SU-DHL-6 (cell line): ENCODE results near the gene SPATA9.
"Not testable (repeated sequence)": the region's sequence is repeated elsewhere in the genome, so short reads cannot be mapped to it uniquely, and the experiment has no call there.

Source experiments
- H2AFZ ChIP-seq: fragments of 200-600 bp; sonication (generic); 2 replicates; pipeline ENCODE4 v1.6.1; 2014; ENCODE audit warnings: low read depth, mild to moderate bottlenecking, moderate library complexity, mixed read lengths, antibody characterized with exemption, low read length; ENCODE audit not compliant: severe bottlenecking
- H3F3A ChIP-seq: fragments of 200-600 bp; shearing (Covaris generic); 2 replicates; pipeline ENCODE4 v1.6.0; 2016; ENCODE audit warnings: antibody characterized with exemption, mild to moderate bottlenecking; ENCODE audit not compliant: insufficient read depth
- H3K27ac ChIP-seq: fragments of 200-600 bp; sonication (generic); 2 replicates; pipeline ENCODE4 v1.5.1; 2016; ENCODE audit warnings: low read depth, mild to moderate bottlenecking, low read length, moderate library complexity, mixed read lengths
- H3K27me3 ChIP-seq: fragments of 200-600 bp; sonication (generic), shearing (Covaris generic); 2 replicates; pipeline ENCODE4 v1.6.0; 2014; ENCODE audit warnings: mild to moderate bottlenecking, low read length
- H3K36me3 ChIP-seq: fragments of 200-600 bp; sonication (generic); 2 replicates; pipeline ENCODE4 v1.6.1; 2014; ENCODE audit warnings: mild to moderate bottlenecking, low read length, mixed read lengths
- H3K4me2 ChIP-seq: fragments of 300-600, 200-600 bp; shearing (Covaris generic), sonication (generic); 2 replicates; pipeline ENCODE4 v1.6.0; 2014; ENCODE audit warnings: low read length, low read depth, mild to moderate bottlenecking; ENCODE audit not compliant: poor library complexity, severe bottlenecking
- H3K4me3 ChIP-seq: fragments of 200-600 bp; sonication (generic); 2 replicates; pipeline ENCODE4 v1.5.1; 2014; ENCODE audit warnings: antibody characterized with exemption, low read length, mild to moderate bottlenecking, mixed read lengths; ENCODE audit not compliant: insufficient read depth, poor library complexity, severe bottlenecking
- H3K79me2 ChIP-seq: fragments of 200-600 bp; sonication (generic); 2 replicates; pipeline ENCODE4 v1.6.1; 2014; ENCODE audit warnings: mild to moderate bottlenecking, low read length, moderate library complexity; ENCODE audit not compliant: insufficient read depth
- H3K9ac ChIP-seq: fragments of 200-600 bp; sonication (generic); 2 replicates; pipeline ENCODE4 v1.7.0; 2014; ENCODE audit warnings: mild to moderate bottlenecking, low read length
- H3K9me2 ChIP-seq: fragments of 200-600 bp; sonication (generic); replicated peaks from 2 replicates; pipeline ENCODE4 v1.6.1; 2014; ENCODE audit warnings: low read length; ENCODE audit not compliant: insufficient read depth
- H3K9me3 ChIP-seq: fragments of 200-600 bp; sonication (generic); 2 replicates; pipeline ENCODE4 v1.6.1; 2014; ENCODE audit warnings: low read length, mixed read lengths; ENCODE audit not compliant: insufficient read depth
- H4K20me1 ChIP-seq: fragments of 200-600 bp; sonication (generic); 2 replicates; pipeline ENCODE4 v1.6.1; 2014; ENCODE audit warnings: low read depth, mild to moderate bottlenecking, antibody characterized with exemption, low read length, moderate library complexity, mixed read lengths
- EZH2phosphoT487 ChIP-seq: fragments of 200-600 bp; sonication (generic), shearing (Covaris generic); conservative IDR thresholded peaks from 2 replicates; pipeline ENCODE4 v1.6.1; 2018; ENCODE audit warnings: mild to moderate bottlenecking, antibody characterized with exemption, low read length, moderate library complexity, mixed read lengths
- TF ChIP-seq, protein P1 (sequence below): fragments of 200-600 bp; sonication (generic); IDR thresholded peaks from one replicate; pipeline ENCODE4 v1.5.1; 2017; ENCODE audit warnings: antibody characterized with exemption, mild to moderate bottlenecking, low read length, moderate library complexity; ENCODE audit not compliant: insufficient read depth, poor library complexity, severe bottlenecking

Gene SPATA9

DNA sequence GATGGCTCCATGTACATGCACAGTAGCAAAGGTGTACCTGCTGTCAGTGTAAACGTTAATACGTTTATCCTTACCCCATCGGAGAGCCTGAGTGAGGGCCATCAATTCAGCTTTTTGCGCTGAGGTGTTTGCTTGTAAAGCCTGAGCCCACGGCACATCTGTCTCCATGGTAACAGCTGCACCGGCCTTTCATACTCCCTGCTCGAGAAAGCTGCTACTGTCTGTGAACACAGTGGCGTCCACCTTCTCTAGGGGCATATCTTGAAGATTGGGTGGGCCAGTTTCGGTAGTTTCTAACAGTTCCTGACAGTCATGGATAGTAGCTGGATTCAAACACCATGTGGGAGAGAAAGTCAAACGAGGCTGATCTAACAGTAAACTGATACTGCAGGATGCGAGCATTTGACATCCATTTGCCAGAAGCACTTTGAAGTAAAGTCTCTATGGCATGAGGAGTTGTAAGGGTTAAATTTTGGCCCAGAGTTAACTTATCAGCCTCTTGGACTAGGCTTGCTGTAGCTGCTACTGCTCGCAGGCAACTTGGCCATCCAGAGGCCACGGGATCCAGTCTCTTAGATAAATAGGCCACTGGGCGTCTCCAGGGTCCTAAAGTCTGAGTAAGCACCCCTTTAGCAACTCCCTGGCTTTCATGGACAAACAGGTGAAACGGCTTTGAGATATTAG, 27.3 kb upstream of the SPATA9 start:
- no peaks in the 10 kb centered on the region for H3F3A ChIP-seq
- no peak overlapping the region for H3K9ac ChIP-seq
- H3K27me3 ChIP-seq, result no peaks in the 10 kb centered on the region
- H3K9me3 ChIP-seq, result no peaks in the 10 kb centered on the region
- H3K79me2 ChIP-seq, result no peaks in the 10 kb centered on the region
- no peaks in the 10 kb centered on the region for H4K20me1 ChIP-seq
- H3K36me3 ChIP-seq, result no peaks in the 10 kb centered on the region
- H3K27ac ChIP-seq, result no peak overlapping the region
- no peak overlapping the region for H3K4me2 ChIP-seq
- no peak overlapping the region for H2AFZ ChIP-seq
- no peak overlapping the region for H3K4me3 ChIP-seq
- no peaks in the 10 kb centered on the region for H3K9me2 ChIP-seq
- no peak for TF ChIP-seq EZH2phosphoT487
- TF ChIP-seq, protein P1, sequence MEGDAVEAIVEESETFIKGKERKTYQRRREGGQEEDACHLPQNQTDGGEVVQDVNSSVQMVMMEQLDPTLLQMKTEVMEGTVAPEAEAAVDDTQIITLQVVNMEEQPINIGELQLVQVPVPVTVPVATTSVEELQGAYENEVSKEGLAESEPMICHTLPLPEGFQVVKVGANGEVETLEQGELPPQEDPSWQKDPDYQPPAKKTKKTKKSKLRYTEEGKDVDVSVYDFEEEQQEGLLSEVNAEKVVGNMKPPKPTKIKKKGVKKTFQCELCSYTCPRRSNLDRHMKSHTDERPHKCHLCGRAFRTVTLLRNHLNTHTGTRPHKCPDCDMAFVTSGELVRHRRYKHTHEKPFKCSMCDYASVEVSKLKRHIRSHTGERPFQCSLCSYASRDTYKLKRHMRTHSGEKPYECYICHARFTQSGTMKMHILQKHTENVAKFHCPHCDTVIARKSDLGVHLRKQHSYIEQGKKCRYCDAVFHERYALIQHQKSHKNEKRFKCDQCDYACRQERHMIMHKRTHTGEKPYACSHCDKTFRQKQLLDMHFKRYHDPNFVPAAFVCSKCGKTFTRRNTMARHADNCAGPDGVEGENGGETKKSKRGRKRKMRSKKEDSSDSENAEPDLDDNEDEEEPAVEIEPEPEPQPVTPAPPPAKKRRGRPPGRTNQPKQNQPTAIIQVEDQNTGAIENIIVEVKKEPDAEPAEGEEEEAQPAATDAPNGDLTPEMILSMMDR, result no peak

DNA sequence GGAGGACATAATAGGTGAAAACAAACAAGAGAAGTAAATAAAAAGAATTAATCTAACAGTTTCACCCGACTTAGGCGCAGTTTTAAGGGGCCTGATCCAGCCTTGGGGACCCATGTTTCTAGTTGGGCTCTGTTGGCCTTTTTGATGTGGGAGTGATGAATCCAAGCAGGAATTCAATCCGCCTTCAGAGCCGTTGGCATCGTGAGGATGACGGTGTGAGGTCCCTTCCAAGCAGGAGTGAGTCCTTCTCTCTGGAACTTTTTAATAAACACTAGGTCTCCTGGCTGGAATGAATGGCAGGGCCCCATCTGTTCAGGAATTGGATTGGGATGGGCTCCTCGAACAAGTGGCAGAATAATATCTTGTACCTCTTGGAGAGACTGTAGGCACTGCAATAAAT, 26.1 kb upstream of the SPATA9 start:
- Histone ChIP-seq H3F3A (no peaks in the 10 kb centered on the region), H3K4me3 (no peak overlapping the region), H3K9ac (no peak overlapping the region), H3K36me3 (no peaks in the 10 kb centered on the region), H3K4me2 (no peak overlapping the region), H4K20me1 (no peaks in the 10 kb centered on the region), H3K9me2 (no peaks in the 10 kb centered on the region), H2AFZ (no peak overlapping the region), H3K27ac (no peak overlapping the region), H3K9me3 (no peaks in the 10 kb centered on the region), H3K79me2 (no peaks in the 10 kb centered on the region), H3K27me3 (no peaks in the 10 kb centered on the region)
- TF ChIP-seq, protein P1, result no peak
- TF ChIP-seq EZH2phosphoT487, result no peak

DNA sequence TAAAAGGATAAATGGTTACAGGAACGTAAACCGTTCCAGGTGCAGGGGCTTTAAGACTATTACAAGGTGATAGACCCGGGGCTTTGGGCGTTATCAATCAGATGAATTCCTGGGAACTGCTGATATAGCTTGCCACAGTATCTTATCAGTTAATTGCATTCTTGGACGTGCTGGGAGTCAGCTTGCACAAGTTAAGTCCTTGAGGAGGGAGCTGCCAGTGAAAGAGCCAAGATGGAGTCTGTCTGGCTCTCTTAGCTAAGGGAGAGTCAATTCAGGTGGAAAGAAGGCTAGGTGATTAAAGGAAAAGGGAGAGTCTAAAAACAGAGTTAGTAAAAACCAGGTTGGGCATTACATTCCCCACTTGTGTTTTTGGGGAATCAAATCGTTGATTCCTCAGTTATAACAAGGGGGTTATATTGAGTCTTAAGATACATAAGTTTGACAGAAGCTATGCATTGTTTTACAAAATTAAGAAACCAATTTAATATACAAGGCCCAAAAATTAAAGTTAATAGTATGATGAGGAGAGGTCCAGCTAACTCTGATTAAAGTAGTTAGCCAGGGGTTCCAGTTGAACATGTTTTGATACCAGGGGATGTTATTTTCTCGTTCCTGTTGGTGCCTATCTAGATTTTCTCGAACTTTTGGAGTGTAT, 24.9 kb upstream of the SPATA9 start:
- H3K9ac ChIP-seq, H3K9me3 ChIP-seq, H3K27ac ChIP-seq, H3K27me3 ChIP-seq, H3K4me2 ChIP-seq, H2AFZ ChIP-seq, H3K36me3 ChIP-seq, H3F3A ChIP-seq, H3K79me2 ChIP-seq, H3K9me2 ChIP-seq, H4K20me1 ChIP-seq, H3K4me3 ChIP-seq: not testable (repeated sequence)

DNA sequence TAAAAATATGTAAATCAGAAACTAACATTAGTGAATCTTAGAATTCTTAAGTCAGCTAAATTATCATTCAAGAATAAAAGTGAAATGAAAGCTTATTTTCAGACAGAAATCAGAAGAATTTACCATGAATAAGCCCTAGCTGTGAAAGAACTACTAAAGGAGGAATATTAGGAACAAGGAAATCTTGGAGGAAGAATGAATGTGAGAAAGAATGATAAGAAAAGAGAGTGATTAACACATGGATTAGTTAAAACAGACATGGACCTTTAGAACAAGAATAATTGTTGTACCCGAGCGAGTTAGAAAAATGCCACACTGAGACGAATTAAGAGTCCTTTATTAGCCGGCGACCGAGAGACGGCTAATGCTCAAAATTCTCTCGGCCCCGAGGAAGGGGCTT, 24.3 kb upstream of the SPATA9 start:
- Histone ChIP-seq H3F3A (no peaks in the 10 kb centered on the region), H3K27ac (no peak overlapping the region), H3K4me3 (no peak overlapping the region), H3K79me2 (no peaks in the 10 kb centered on the region), H2AFZ (no peak overlapping the region), H3K9me3 (no peaks in the 10 kb centered on the region), H3K36me3 (no peaks in the 10 kb centered on the region), H4K20me1 (no peaks in the 10 kb centered on the region), H3K4me2 (no peak overlapping the region), H3K9me2 (no peaks in the 10 kb centered on the region), H3K9ac (no peak overlapping the region), H3K27me3 (no peaks in the 10 kb centered on the region)
- TF ChIP-seq, protein P1, result no peak
- TF ChIP-seq EZH2phosphoT487, result no peak

DNA sequence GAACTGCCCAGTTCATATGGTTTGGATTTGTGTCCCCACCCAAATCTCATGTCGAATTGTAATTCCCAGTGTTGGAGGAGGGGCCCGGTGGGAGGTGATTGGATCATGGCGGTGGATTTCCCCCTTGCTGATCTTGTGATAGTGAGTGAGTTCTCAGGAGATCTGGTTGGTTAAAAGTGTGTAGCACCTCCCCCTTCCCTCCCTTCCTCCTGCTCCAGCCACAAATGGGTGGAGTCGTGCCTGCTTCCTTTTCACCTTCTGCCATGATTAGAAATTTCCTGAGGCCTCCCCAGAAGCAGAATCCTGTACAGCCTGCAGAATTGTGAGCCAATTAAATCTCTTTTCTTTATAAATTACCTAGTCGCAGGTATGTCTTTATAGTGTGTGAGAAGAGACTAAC, 23.4 kb upstream of the SPATA9 start:
- H3K27me3 ChIP-seq, H3K9me2 ChIP-seq, H3K27ac ChIP-seq, H3K79me2 ChIP-seq, H4K20me1 ChIP-seq, H3K9ac ChIP-seq, H3K4me2 ChIP-seq, H3F3A ChIP-seq, H2AFZ ChIP-seq, H3K9me3 ChIP-seq, H3K4me3 ChIP-seq, H3K36me3 ChIP-seq: not testable (repeated sequence)
